Suprapubic skin (tissue), 4 donors: Measurements from ENCODE around the gene CDKL2. TPM values are rescaled to one million over a fixed set of nuclear protein-coding genes. Genes with fewer than 3 reads are reported as not detected.
"Not testable (repeated sequence)": the region's sequence is repeated elsewhere in the genome, so short reads cannot be mapped to it uniquely, and the experiment has no call there.

ENCODE experiments used
- DNase-seq, 2 donors: peaks; one replicate each; pipeline ENCODE4 v3.0.0-alpha.2; 2019; ENCODE audit warnings: low spot score in 2 of 2
- H3K27ac ChIP-seq: fragments of 200-600 bp; sonication (generic); one replicate; pipeline ENCODE4 v1.5.1; 2019
- H3K27me3 ChIP-seq: fragments of 200-600 bp; sonication (generic); one replicate; pipeline ENCODE4 v1.5.1; 2019
- H3K36me3 ChIP-seq: fragments of 200-600 bp; sonication (generic); one replicate; pipeline ENCODE4 v1.5.1; 2019
- H3K4me1 ChIP-seq: fragments of 200-600 bp; sonication (generic); one replicate; pipeline ENCODE4 v1.5.1; 2019
- H3K4me3 ChIP-seq: fragments of 200-600 bp; sonication (generic); one replicate; pipeline ENCODE4 v1.5.1; 2019; ENCODE audit warnings: mild to moderate bottlenecking
- H3K9me3 ChIP-seq: fragments of 200-600 bp; sonication (generic); one replicate; pipeline ENCODE4 v1.5.1; 2019
- CTCF ChIP-seq, 2 donors: fragments of 200-600 bp in 1 of 2; fragments of 450-650 bp in 1 of 2; sonication (generic) in 1 of 2; IDR thresholded peaks; one replicate each; pipeline ENCODE4 v1.5.1; 2016 to 2019; ENCODE audit warnings: antibody characterized with exemption in 2 of 2, mild to moderate bottlenecking in 1 of 2, moderate library complexity in 1 of 2
- EP300 ChIP-seq: sonication (generic); formaldehyde crosslinking; IDR thresholded peaks from one replicate; pipeline ENCODE4 v1.6.1; 2017; ENCODE audit warnings: antibody characterized with exemption
- POLR2A ChIP-seq, 2 donors: fragments of 450-650 bp; IDR thresholded peaks; one replicate each; pipeline ENCODE4 v1.6.1; 2017; ENCODE audit warnings: antibody characterized with exemption in 2 of 2, mild to moderate bottlenecking in 2 of 2, moderate library complexity in 2 of 2
- POLR2AphosphoS5 ChIP-seq, 3 donors: sonication (generic); formaldehyde crosslinking; IDR thresholded peaks; one replicate each; pipeline ENCODE4 v1.6.1; 2017; ENCODE audit warnings: antibody characterized with exemption in 3 of 3
- WGBS: methylation state at CpG from one replicate; pipeline ENCODE4 v1.1.5; 2018; 5-methylcytosine and 5-hydroxymethylcytosine counted together
- total RNA-seq, 4 donors: library from RNA; depleted of rRNA; stranded (reverse); fragments of >200 nt; gene quantifications; one replicate each; pipeline ENCODE4 v1.1.0, GENCODE V29; 2016

Gene CDKL2
- total RNA-seq, 4 donors from 2014 or later, result 1.3 to 2.0 (median 1.8) TPM; not detected in 1

- peak; percentile 11 for TF ChIP-seq EP300
- no peak for TF ChIP-seq CTCF (IDR thresholded peaks at IDR 0.05)
- TF ChIP-seq POLR2A (IDR thresholded peaks at IDR 0.05), result peak; percentile 48 to 68
- peak; percentile 8 to 25 (median 24) for TF ChIP-seq POLR2AphosphoS5 (IDR thresholded peaks at IDR 0.05)
- peak within 1 kb of the TSS; percentile 95 for H3K27ac ChIP-seq
- H3K9me3 ChIP-seq, result no peaks in the 10 kb centered on the region
- H3K27me3 ChIP-seq, result no peaks in the 10 kb centered on the region
- H3K4me1 ChIP-seq, result peaks cover 40% of the 10 kb centered on the region
- DNase-seq, result peak; percentile 99
- H3K4me3 ChIP-seq, result peak within 1 kb of the TSS; percentile 85
- under 1% methylated on average over 35 of the region's 83 CpGs for WGBS
- no peaks in the 10 kb centered on the region for H3K36me3 ChIP-seq
Measured at GRCh38 chr4:75673027-75673958, 43.0 kb upstream of the CDKL2 start, which contains the start of gene G3BP2. Gene G3BP2, minus strand, starts transcription at chr4:75673411. Its CDS starts 11,386 bp downstream, at chr4:75662025.

GRCh38 chr4:75672461-75673026 lies 42.2 kb upstream of the CDKL2 start:
- Histone ChIP-seq H3K27me3 (no peaks in the 10 kb centered on the region), H3K36me3 (no peaks in the 10 kb centered on the region), H3K4me1 (peaks cover 44% of the 10 kb centered on the region), H3K4me3 (peak overlapping the region; percentile 85), H3K27ac (peak overlapping the region; percentile 95), H3K9me3 (no peaks in the 10 kb centered on the region)
- under 1% methylated on average over 40 of the region's 44 CpGs for WGBS
- TF ChIP-seq POLR2A (IDR thresholded peaks at IDR 0.05) (no peak), POLR2AphosphoS5 (IDR thresholded peaks at IDR 0.05) (no peak), EP300 (no peak), CTCF (IDR thresholded peaks at IDR 0.05) (no peak)
- peak; percentile 81 to 83 for DNase-seq

- Histone ChIP-seq H3K4me1 (peaks cover 45% of the 10 kb centered on the region), H3K27ac (peak overlapping the region; percentile 95), H3K9me3 (no peaks in the 10 kb centered on the region), H3K4me3 (peak overlapping the region; percentile 85), H3K27me3 (no peaks in the 10 kb centered on the region), H3K36me3 (no peaks in the 10 kb centered on the region)
- TF ChIP-seq CTCF (IDR thresholded peaks at IDR 0.05) (no peak), POLR2AphosphoS5 (IDR thresholded peaks at IDR 0.05) (no peak), POLR2A (IDR thresholded peaks at IDR 0.05) (no peak), EP300 (no peak)
- DNase-seq, result no peak
- WGBS, result 7% methylated on average over 10 of the region's 10 CpGs
Measured at GRCh38 chr4:75671802-75672421, 41.6 kb upstream of the CDKL2 start.

- TF ChIP-seq POLR2AphosphoS5 (IDR thresholded peaks at IDR 0.05) (no peak), CTCF (IDR thresholded peaks at IDR 0.05) (no peak), EP300 (no peak), POLR2A (IDR thresholded peaks at IDR 0.05) (no peak)
- H3K4me3 ChIP-seq, result no peak overlapping the region
- no peak overlapping the region for H3K27ac ChIP-seq
- H3K27me3 ChIP-seq, result no peaks in the 10 kb centered on the region
- H3K9me3 ChIP-seq, result no peaks in the 10 kb centered on the region
- no peak for DNase-seq
- no peaks in the 10 kb centered on the region for H3K36me3 ChIP-seq
- H3K4me1 ChIP-seq, result peaks cover 45% of the 10 kb centered on the region
Measured at GRCh38 chr4:75668596-75668995, 38.3 kb upstream of the CDKL2 start.

- H3K4me1 ChIP-seq, result peaks cover 45% of the 10 kb centered on the region
- not testable (repeated sequence) for H3K4me3 ChIP-seq, H3K36me3 ChIP-seq, DNase-seq, H3K27ac ChIP-seq, H3K27me3 ChIP-seq, H3K9me3 ChIP-seq
- WGBS, result 91% methylated on average over 7 of the region's 7 CpGs
Measured at GRCh38 chr4:75667636-75668035, 37.3 kb upstream of the CDKL2 start.
